ENCODE results near the gene CEP78.

The CEP78 gene

DNA sequence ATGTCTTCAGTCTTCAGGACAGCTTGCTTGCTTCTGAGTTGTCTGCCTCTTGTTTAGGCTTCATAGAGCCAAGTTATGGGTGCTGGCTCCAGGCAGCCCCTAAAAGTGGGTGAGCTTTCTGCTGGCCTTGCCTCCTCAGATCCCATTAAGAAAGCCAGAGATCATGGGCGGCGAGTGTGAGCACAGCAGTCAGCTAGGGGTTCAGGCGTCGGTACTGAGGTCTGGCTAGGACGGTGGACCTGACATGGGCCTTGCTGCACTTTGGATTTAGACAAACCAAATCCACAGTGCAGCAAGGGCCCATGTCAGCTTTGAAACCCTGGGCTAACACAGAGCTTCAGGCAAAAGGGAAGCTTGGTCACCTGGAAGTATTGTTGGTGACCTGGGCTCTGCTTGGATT lies 78.7 kb downstream of the CEP78 start:
- TF ChIP-seq, protein P1, sequence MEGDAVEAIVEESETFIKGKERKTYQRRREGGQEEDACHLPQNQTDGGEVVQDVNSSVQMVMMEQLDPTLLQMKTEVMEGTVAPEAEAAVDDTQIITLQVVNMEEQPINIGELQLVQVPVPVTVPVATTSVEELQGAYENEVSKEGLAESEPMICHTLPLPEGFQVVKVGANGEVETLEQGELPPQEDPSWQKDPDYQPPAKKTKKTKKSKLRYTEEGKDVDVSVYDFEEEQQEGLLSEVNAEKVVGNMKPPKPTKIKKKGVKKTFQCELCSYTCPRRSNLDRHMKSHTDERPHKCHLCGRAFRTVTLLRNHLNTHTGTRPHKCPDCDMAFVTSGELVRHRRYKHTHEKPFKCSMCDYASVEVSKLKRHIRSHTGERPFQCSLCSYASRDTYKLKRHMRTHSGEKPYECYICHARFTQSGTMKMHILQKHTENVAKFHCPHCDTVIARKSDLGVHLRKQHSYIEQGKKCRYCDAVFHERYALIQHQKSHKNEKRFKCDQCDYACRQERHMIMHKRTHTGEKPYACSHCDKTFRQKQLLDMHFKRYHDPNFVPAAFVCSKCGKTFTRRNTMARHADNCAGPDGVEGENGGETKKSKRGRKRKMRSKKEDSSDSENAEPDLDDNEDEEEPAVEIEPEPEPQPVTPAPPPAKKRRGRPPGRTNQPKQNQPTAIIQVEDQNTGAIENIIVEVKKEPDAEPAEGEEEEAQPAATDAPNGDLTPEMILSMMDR (IDR thresholded peaks at IDR 0.05; ENCODE audit: insufficient read depth, low read depth, low read length, missing control alignments): no peak
- no peak for DNase-seq (ENCODE audit: low read depth)

DNA sequence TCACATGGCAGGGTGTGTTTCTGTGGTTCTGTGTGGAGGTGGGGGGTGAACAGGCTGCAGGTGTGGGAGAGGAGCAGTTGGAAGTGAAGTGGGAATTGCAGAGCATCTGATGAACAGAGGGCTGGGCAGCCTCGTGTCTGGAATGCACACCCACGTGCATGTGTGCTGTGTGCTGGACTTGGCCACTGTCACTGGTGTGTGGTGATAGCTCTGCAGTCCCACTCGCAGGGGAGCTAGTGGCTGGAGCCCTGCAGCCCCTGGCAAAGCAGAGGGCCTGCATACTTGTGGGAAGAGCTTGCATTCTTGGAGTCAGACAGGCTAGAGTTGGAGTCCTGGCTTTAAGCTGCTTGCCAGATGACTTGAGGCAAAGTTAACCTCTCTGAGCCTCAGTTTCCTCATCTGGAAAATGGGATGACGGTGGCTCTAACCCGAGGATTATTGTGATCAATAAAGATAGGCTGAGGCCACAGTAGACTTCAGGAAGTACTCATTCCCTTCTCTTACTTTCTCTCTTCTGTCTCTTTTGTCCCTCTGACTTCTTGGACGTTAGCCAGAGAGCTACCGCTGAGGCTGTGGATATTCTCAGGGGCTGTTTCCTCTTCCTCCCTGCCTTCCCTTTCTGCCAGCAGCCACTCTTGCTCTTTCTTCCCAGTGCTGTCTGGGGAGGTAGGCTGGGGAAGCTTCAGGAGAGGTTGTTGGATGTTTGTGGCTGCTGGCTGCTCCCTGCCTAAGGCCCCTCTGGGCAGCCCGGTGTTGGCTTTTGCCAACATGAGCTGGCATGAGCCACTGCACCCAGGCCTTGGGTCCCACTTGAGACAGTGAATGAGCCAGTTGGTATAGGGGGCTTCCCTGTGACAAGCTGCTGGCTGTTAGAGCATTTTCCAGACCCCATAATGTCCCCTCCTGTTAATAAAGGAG lies 79.3 kb downstream of the CEP78 start:
- TF ChIP-seq, protein P1 (IDR thresholded peaks at IDR 0.05; ENCODE audit: insufficient read depth, low read depth, low read length, missing control alignments): no peak
- DNase-seq (ENCODE audit: low read depth): no peak
- H3K4me3 ChIP-seq (ENCODE audit: low read length): no peak overlapping the region

More for the DNA sequence above, 78.7 kb downstream of the CEP78 start:
- H3K4me3 ChIP-seq (ENCODE audit: low read length): no peak overlapping the region

DNA sequence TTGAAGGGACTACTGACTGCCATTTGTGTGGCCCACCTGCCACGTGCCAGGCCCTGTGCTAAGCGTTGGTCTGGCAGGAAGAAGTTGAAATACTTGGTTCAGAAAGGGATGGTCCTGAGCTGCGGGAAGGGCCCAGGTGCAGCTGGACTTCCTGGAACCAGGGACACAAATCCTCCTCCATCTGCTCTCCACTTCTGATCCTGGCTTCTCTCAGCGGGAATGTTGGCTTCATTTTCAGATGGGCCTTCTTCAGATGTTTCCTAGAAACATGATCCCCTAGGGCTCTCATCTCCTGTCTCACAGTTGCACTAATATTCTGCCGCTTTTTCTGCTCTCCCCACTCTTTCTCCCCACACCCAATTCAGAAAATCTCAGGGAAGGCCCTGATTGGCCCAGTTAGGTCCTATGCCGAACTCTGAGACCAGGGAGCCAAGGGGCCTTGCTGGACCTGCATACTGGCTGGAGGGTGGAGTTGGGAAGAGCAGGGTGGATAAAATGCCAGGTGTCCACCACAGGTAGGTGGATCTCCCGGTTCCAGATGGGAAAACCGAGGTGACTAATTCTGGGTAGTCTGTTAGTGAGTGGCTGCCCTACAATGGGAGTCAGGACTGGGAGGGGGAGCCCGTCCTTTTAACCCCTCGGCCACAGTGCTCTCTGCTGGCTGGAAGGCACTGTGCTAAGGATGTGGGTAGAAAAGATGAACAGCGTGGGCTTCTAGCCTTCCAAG lies 80.5 kb downstream of the CEP78 start:
- TF ChIP-seq, protein P1 (IDR thresholded peaks at IDR 0.05; ENCODE audit: insufficient read depth, low read depth, low read length, missing control alignments): no peak
- DNase-seq (ENCODE audit: low read depth): no peak
- no peak overlapping the region for H3K4me3 ChIP-seq (ENCODE audit: low read length)

DNA sequence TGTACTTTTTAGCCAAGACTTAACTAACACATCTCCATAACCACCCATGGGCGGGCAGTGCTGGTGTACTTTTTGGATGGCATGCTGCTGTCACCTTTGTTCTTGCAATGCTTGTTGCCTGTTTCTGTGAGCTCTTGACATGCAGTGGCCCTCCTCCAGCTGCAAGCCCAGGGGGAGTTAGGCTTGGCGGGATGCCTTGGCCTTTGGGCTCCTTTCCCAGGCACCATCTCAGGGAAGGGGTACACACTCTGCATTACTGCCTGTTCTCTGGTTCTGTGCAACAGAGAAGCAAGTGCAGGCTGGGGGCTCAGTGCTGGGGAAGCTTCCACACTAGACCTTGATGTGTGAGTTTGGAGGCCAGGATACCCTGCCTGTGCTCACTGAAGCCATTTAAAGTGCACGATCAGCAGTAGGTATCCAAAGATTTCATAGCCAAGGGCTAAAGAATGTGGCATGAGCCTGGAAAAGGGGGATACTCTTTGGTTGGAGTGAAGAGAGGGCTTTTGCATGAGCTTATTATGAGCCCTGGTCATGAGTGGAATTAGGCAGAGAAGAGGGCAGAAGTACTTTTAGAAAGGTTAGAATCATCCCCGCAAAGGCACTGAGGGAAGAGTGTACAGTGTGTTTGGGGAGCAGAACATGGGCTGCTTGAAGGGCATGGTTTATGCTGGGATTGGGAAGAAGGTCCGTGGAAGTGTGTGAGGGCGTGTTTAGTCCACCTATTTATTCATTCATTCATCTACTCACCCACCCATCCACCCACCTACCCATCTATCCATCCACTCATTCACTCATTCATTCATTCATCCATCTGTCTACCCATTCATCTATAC lies 83.5 kb downstream of the CEP78 start:
- TF ChIP-seq, protein P1 (IDR thresholded peaks at IDR 0.05; ENCODE audit: insufficient read depth, low read depth, low read length, missing control alignments): no peak
- DNase-seq (ENCODE audit: low read depth): no peak
- no peak overlapping the region for H3K4me3 ChIP-seq (ENCODE audit: low read length)

DNA sequence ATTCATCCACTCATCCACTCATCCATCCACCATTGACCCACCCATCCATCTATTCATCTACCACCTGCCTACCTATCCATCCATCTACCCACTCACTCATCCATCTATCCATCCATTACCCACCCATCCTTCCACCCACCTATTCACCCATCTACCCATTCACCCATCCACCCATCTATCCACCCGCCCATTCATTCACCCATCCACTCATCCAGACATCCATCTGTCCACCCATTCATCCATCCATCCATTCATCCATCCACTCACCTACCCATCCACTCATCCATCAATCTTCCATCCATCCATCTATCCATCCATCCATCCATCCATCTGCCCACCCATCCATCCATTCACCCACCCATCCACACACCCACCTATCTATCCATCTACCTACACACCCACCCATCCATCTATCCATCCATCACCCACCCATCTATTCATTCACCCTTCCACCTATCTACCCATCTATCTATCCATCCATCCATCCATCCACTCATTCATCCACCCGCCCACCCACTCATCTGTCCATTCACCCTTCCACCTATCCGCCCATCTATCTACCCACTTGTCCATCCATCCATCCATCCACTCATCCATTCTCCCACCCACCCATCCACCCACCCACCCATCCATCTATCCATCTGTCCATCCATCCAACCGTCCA lies 84.3 kb downstream of the CEP78 start:
- TF ChIP-seq, protein P1 (IDR thresholded peaks at IDR 0.05; ENCODE audit: insufficient read depth, low read depth, low read length, missing control alignments): no peak
- DNase-seq (ENCODE audit: low read depth): no peak
- no peak overlapping the region for H3K4me3 ChIP-seq (ENCODE audit: low read length)

DNA sequence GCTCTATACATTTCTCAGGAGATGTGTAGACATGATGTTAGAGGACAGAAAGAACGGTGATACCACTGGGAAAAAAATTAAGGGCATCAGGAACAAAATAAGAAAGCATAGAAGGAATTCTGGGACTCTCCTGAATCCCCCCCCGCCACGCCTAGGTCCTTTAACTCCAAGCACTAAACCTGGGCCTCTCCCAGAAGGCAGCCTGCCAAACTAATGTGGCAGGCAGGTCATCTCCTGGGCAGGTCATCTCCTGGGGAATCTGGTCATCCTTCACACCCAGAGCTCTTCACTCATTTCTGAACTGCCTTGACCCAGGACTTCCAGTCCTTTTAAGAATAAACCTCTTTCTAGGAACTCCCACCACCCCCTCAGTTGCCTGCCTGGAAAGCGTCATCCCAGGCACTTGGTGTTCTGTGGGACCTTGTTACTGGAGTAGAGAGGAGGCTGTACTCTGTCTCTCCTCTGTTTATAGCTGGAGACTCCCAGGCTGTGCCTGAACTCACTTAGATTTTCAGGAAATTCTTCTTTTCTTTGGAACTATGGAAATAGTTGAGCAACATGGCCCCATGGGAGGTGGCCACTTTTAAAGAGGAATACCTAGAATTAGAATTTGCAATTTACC lies 85.1 kb downstream of the CEP78 start:
- TF ChIP-seq, protein P1 (IDR thresholded peaks at IDR 0.05; ENCODE audit: insufficient read depth, low read depth, low read length, missing control alignments): no peak
- no peak for DNase-seq (ENCODE audit: low read depth)

More for the DNA sequence above, 85.1 kb downstream of the CEP78 start:
- no peak overlapping the region for H3K4me3 ChIP-seq (ENCODE audit: low read length)

Measured in epithelial cell of esophagus (primary cell).